ENCODE results near the gene KLHL33.

DNA sequence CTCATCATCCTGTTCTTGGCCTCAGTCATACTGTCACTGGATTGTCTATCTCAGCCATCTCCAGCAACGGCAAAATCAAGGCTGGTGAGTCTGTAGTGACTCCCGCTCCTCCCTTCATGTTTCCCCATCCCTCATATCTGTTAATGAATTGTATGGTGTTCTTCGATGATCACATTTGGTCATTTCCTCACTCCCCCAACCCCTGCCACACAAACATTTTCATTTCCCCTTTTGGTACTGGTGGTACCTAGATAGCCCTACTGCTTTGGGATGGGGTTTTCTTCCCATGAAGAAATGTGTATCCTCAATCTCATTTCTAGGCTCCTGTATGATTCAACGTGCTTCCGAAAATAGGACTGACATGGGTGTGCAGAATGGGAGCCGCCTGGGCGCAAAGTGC lies 2.7 kb upstream of the KLHL33 start:
- TF ChIP-seq CTCF (IDR thresholded peaks at IDR 0.05) (no peak), POLR2A (IDR thresholded peaks at IDR 0.05) (no peak)
